HEK293 (cell line): ENCODE data around the gene LIMCH1.
A peak's percentile ranks its signal among the peaks of the same experiment; 100 is the strongest.

Experiments
- CTCF ChIA-PET: fragments of 350-600 bp; formaldehyde crosslinking; extraction: SDS; loops from one replicate; lab custom pipeline; 2021; ENCODE audit warnings: antibody characterized with exemption; lab: Yijun Ruan, JAX
- POLR2A ChIA-PET: fragments of 300-600 bp; formaldehyde crosslinking; extraction: SDS; loops from one replicate; lab custom pipeline; 2020; ENCODE audit warnings: antibody characterized with exemption, inconsistent platforms; lab: Yijun Ruan, JAX
- H3K27ac ChIP-seq: fragments of 200-500 bp; sonication (Bioruptor generic); 2 replicates; pipeline ENCODE4 v1.5.1; 2014; ENCODE audit warnings: low read depth, low read length, control low read depth, inconsistent platforms; ENCODE audit errors: extremely low read depth
- H3K36me3 ChIP-seq, 2 experiments: fragments of 200-500 bp in 1 of 2; sonication (Bioruptor generic) in 1 of 2; 1 replicate in 1 of 2; 2 replicates in 1 of 2; pipeline ENCODE4 v1.5.1; 2014 to 2017; ENCODE audit warnings: inconsistent platforms in 2 of 2, low read length in 2 of 2; ENCODE audit not compliant: control insufficient read depth in 2 of 2, insufficient read depth in 1 of 2
- H3K4me1 ChIP-seq: fragments of 200-500 bp; sonication (Bioruptor generic); 2 replicates; pipeline ENCODE4 v1.5.1; 2014; ENCODE audit warnings: mild to moderate bottlenecking, low read length, inconsistent platforms; ENCODE audit not compliant: control insufficient read depth, insufficient read depth
- H3K4me3 ChIP-seq: 2 replicates; pipeline ENCODE4 v1.5.1; 2011; ENCODE audit warnings: low read depth, mild to moderate bottlenecking, control low read depth, low read length, moderate library complexity
- H3K9me3 ChIP-seq: fragments of 200-500 bp; sonication (Bioruptor generic); 2 replicates; pipeline ENCODE4 v1.5.1; 2014; ENCODE audit warnings: low read depth, low read length, inconsistent platforms; ENCODE audit not compliant: control insufficient read depth, insufficient read depth
- EGR2 ChIP-seq: fragments of 450-650 bp; formaldehyde crosslinking; IDR thresholded peaks from 2 replicates; pipeline ENCODE4 v1.5.1; 2016; ENCODE audit warnings: low read depth, missing biosample characterization, missing genetic modification characterization
- FEZF1 ChIP-seq: fragments of 450-650 bp; formaldehyde crosslinking; IDR thresholded peaks from 2 replicates; pipeline ENCODE4 v1.5.1; 2016; ENCODE audit warnings: missing biosample characterization, missing genetic modification characterization
- GLI4 ChIP-seq: fragments of 450-650 bp; formaldehyde crosslinking; IDR thresholded peaks from 2 replicates; pipeline ENCODE4 v1.5.1; 2016; ENCODE audit warnings: missing biosample characterization, missing genetic modification characterization
- HOXA7 ChIP-seq: sonication (generic); formaldehyde crosslinking; IDR thresholded peaks from 2 replicates; pipeline ENCODE4 v1.8.1; 2022; ENCODE audit warnings: missing genetic modification reagents, borderline replicate concordance
- HOXC10 ChIP-seq: sonication (generic); formaldehyde crosslinking; IDR thresholded peaks from 2 replicates; pipeline ENCODE4 v1.8.1; 2023; ENCODE audit warnings: mild to moderate bottlenecking, missing genetic modification reagents
- IKZF3 ChIP-seq: fragments of 450-650 bp; IDR thresholded peaks from 2 replicates; pipeline ENCODE4 v1.5.0; 2018; ENCODE audit warnings: missing biosample characterization, mild to moderate bottlenecking, missing genetic modification characterization, moderate library complexity
- INSM2 ChIP-seq: fragments of 450-650 bp; formaldehyde crosslinking; IDR thresholded peaks from 2 replicates; pipeline ENCODE4 v1.5.1; 2016; ENCODE audit warnings: missing biosample characterization, missing genetic modification characterization
- PBX3 ChIP-seq: sonication (generic); formaldehyde crosslinking; IDR thresholded peaks from 2 replicates; pipeline ENCODE4 v1.8.1; 2022; ENCODE audit warnings: mild to moderate bottlenecking, moderate library complexity, missing genetic modification reagents
- PRDM6 ChIP-seq: fragments of 450-650 bp; formaldehyde crosslinking; IDR thresholded peaks from 2 replicates; pipeline ENCODE4 v1.5.1; 2017; ENCODE audit warnings: missing biosample characterization, missing genetic modification characterization
- SALL2 ChIP-seq: fragments of 450-650 bp; formaldehyde crosslinking; IDR thresholded peaks from 2 replicates; pipeline ENCODE4 v1.5.0; 2017; ENCODE audit warnings: missing biosample characterization, mild to moderate bottlenecking, missing genetic modification characterization, borderline replicate concordance
- SCRT2 ChIP-seq: fragments of 450-650 bp; formaldehyde crosslinking; IDR thresholded peaks from 2 replicates; pipeline ENCODE4 v1.5.1; 2016; ENCODE audit warnings: missing biosample characterization, missing genetic modification characterization
- ZBTB48 ChIP-seq: fragments of 450-650 bp; formaldehyde crosslinking; IDR thresholded peaks from 2 replicates; pipeline ENCODE4 v1.5.1; 2016; ENCODE audit warnings: missing biosample characterization, missing genetic modification characterization
- ZEB2 ChIP-seq: fragments of 450-650 bp; formaldehyde crosslinking; IDR thresholded peaks from 2 replicates; pipeline ENCODE4 v1.5.1; 2016; ENCODE audit warnings: missing biosample characterization, missing genetic modification characterization
- ZIC2 ChIP-seq: fragments of 450-650 bp; formaldehyde crosslinking; IDR thresholded peaks from 2 replicates; pipeline ENCODE4 v1.5.1; 2016; ENCODE audit warnings: missing biosample characterization, missing genetic modification characterization
- ZNF184 ChIP-seq: fragments of 450-650 bp; IDR thresholded peaks from 2 replicates; pipeline ENCODE4 v1.5.1; 2018; ENCODE audit warnings: missing biosample characterization, mild to moderate bottlenecking, missing genetic modification characterization
- ZNF302 ChIP-seq: fragments of 450-650 bp; formaldehyde crosslinking; IDR thresholded peaks from 2 replicates; pipeline ENCODE4 v1.5.1; 2016; ENCODE audit warnings: missing biosample characterization, missing genetic modification characterization, low read depth
- ZNF311 ChIP-seq: fragments of 450-650 bp; formaldehyde crosslinking; IDR thresholded peaks from 2 replicates; pipeline ENCODE4 v1.5.1; 2017; ENCODE audit warnings: missing biosample characterization, missing genetic modification characterization, borderline replicate concordance
- ZNF366 ChIP-seq: fragments of 450-650 bp; formaldehyde crosslinking; conservative IDR thresholded peaks from 2 replicates; pipeline ENCODE4 v1.5.1; 2016; ENCODE audit warnings: missing biosample characterization, missing genetic modification characterization
- ZNF48 ChIP-seq: fragments of 450-650 bp; formaldehyde crosslinking; IDR thresholded peaks from 2 replicates; pipeline ENCODE4 v1.5.1; 2016; ENCODE audit warnings: missing biosample characterization, missing genetic modification characterization
- ZNF501 ChIP-seq: fragments of 450-650 bp; formaldehyde crosslinking; IDR thresholded peaks from 2 replicates; pipeline ENCODE4 v1.5.1; 2016; ENCODE audit warnings: missing biosample characterization, missing genetic modification characterization
- ZNF529 ChIP-seq: fragments of 450-650 bp; formaldehyde crosslinking; IDR thresholded peaks from 2 replicates; pipeline ENCODE4 v1.5.1; 2017; ENCODE audit warnings: missing genetic modification characterization, missing biosample characterization; ENCODE audit not compliant: insufficient replicate concordance
- ZNF558 ChIP-seq: fragments of 450-650 bp; formaldehyde crosslinking; IDR thresholded peaks from 2 replicates; pipeline ENCODE4 v1.5.1; 2016; ENCODE audit warnings: missing biosample characterization, missing genetic modification characterization
- ZNF571 ChIP-seq: fragments of 450-650 bp; formaldehyde crosslinking; IDR thresholded peaks from 2 replicates; pipeline ENCODE4 v1.5.0; 2017; ENCODE audit warnings: missing biosample characterization, missing genetic modification characterization
- ZNF585B ChIP-seq: fragments of 450-650 bp; formaldehyde crosslinking; IDR thresholded peaks from 2 replicates; pipeline ENCODE4 v1.5.1; 2016; ENCODE audit warnings: missing biosample characterization, missing genetic modification characterization
- ZNF776 ChIP-seq: fragments of 450-650 bp; formaldehyde crosslinking; IDR thresholded peaks from 2 replicates; pipeline ENCODE4 v1.5.0; 2017; ENCODE audit warnings: missing biosample characterization, missing genetic modification characterization, borderline replicate concordance
- ZNF785 ChIP-seq: fragments of 450-650 bp; formaldehyde crosslinking; IDR thresholded peaks from 2 replicates; pipeline ENCODE4 v1.5.1; 2016; ENCODE audit warnings: missing biosample characterization, missing genetic modification characterization
- ZNF791 ChIP-seq: fragments of 450-650 bp; formaldehyde crosslinking; IDR thresholded peaks from 2 replicates; pipeline ENCODE4 v1.5.1; 2016; ENCODE audit warnings: missing biosample characterization, missing genetic modification characterization
- ZSCAN5A ChIP-seq: fragments of 450-650 bp; formaldehyde crosslinking; IDR thresholded peaks from 2 replicates; pipeline ENCODE4 v1.5.1; 2016; ENCODE audit warnings: missing biosample characterization, missing genetic modification characterization
- ZXDB ChIP-seq: fragments of 450-650 bp; formaldehyde crosslinking; IDR thresholded peaks from 2 replicates; pipeline ENCODE4 v1.5.1; 2016; ENCODE audit warnings: missing biosample characterization, missing genetic modification characterization

Gene LIMCH1

GRCh38 chr4:41498177-41498576, 39.8 kb upstream of the LIMCH1 start (continued):
- TF ChIP-seq ZSCAN5A (tag by site-specific recombination), result no peak
- TF ChIP-seq INSM2 (tag by site-specific recombination), result no peak
- no peak for TF ChIP-seq ZNF311
- no peak for TF ChIP-seq ZXDB

- Histone ChIP-seq H3K4me1 (0 out of 2 replicates have a peak, but pooled peaks cover 3% of the 10 kb centered on the region), H3K4me3 (no peak overlapping the region), H3K9me3 (no peaks in the 10 kb centered on the region), H3K27ac (no peak overlapping the region), H3K36me3 (no peaks in the 10 kb centered on the region)
- POLR2A ChIA-PET, result no interaction called here
- TF ChIP-seq SCRT2 (tag by site-specific recombination) (no peak), ZIC2 (tag by site-specific recombination) (peak; percentile 69), FEZF1 (tag by site-specific recombination) (peak; percentile 26; the same call in 1 of the 2 replicates)
- CTCF ChIA-PET, result interaction anchor here (0.6 kb wide), 1 partner anchor 223 kb away, joined by 3 read pairs; no protein-coding TSS in a partner anchor
Measured at GRCh38 chr4:41504167-41504818, 33.7 kb upstream of the LIMCH1 start.

GRCh38 chr4:41505161-41505661, 32.7 kb upstream of the LIMCH1 start:
- H3K4me3 ChIP-seq, result no peak overlapping the region
- POLR2A ChIA-PET, result interaction anchor here (1.1 kb wide), 1 partner anchor 19 kb away, joined by 4 read pairs; no protein-coding TSS in a partner anchor
- CTCF ChIA-PET, result no interaction called here
- H3K9me3 ChIP-seq, result no peaks in the 10 kb centered on the region
- no peak overlapping the region for H3K27ac ChIP-seq
- H3K4me1 ChIP-seq, result 0 out of 2 replicates have a peak, but pooled peaks cover 3% of the 10 kb centered on the region
- no peaks in the 10 kb centered on the region for H3K36me3 ChIP-seq
- TF ChIP-seq ZIC2 (tag by site-specific recombination), result peak; percentile 49
- no peak for TF ChIP-seq ZNF585B
- no peak for TF ChIP-seq HOXA7 (CRISPR knock-in tag)
- no peak for TF ChIP-seq ZNF48 (tag by site-specific recombination)
- no peak for TF ChIP-seq HOXC10 (CRISPR knock-in tag)
- peak; percentile 57 for TF ChIP-seq ZNF366
- peak; percentile 45; the same call in 1 of the 2 replicates for TF ChIP-seq ZNF501
- no peak for TF ChIP-seq ZNF791 (tag by site-specific recombination)
- TF ChIP-seq ZNF529 (tag by site-specific recombination), result no peak
- TF ChIP-seq ZNF302, result no peak
- no peak for TF ChIP-seq ZNF776 (tag by site-specific recombination)
- no peak for TF ChIP-seq ZNF571 (tag by site-specific recombination)
- 0 out of 2 replicates have a peak, but pooled peaks have one; percentile 13 for TF ChIP-seq ZNF558
- no peak for TF ChIP-seq ZNF785
- TF ChIP-seq GLI4 (tag by site-specific recombination), result no peak
- 0 out of 2 replicates have a peak, but pooled peaks have one; percentile 32 for TF ChIP-seq PRDM6 (tag by site-specific recombination)
- peak; percentile 91 for TF ChIP-seq ZNF184
- TF ChIP-seq PBX3 (CRISPR knock-in tag), result no peak
- TF ChIP-seq EGR2 (tag by site-specific recombination), result no peak
- peak; percentile 50; the same call in 1 of the 2 replicates for TF ChIP-seq IKZF3
- TF ChIP-seq ZEB2 (tag by site-specific recombination), result peak; percentile 59; the same call in 1 of the 2 replicates
- no peak for TF ChIP-seq SALL2 (tag by site-specific recombination)
- peak; percentile 88 for TF ChIP-seq ZBTB48 (tag by site-specific recombination)
